ENCODE measurements around the gene SCAF8. TPM values are rescaled to one million over a fixed set of nuclear protein-coding genes. Genes with fewer than 3 reads are reported as not detected.

The SCAF8 gene
- total RNA-seq, 4 donors from 2014 or later = 29.5 to 52.8 (median 37.4) TPM

DNA sequence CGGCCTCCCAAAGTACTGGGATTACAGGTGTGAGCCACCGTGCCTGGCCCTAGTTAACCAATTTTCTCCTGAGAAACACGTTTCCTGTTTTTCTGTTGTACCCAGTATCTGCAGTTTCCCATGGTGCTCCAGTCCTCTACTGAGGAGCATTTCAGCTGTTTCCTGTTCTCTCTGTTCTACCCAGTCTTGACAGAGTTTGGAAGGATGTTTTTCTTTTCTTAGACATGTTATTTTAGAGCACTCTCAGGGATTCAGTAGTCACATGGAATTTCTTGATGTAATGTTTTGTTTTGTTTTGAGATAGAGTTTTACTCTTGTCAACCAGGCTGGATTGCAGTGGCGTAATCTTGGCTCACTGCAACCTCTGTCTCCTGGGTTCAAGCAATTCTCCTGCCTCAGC lies 132.1 kb downstream of the SCAF8 start:
- TF ChIP-seq, protein P1, sequence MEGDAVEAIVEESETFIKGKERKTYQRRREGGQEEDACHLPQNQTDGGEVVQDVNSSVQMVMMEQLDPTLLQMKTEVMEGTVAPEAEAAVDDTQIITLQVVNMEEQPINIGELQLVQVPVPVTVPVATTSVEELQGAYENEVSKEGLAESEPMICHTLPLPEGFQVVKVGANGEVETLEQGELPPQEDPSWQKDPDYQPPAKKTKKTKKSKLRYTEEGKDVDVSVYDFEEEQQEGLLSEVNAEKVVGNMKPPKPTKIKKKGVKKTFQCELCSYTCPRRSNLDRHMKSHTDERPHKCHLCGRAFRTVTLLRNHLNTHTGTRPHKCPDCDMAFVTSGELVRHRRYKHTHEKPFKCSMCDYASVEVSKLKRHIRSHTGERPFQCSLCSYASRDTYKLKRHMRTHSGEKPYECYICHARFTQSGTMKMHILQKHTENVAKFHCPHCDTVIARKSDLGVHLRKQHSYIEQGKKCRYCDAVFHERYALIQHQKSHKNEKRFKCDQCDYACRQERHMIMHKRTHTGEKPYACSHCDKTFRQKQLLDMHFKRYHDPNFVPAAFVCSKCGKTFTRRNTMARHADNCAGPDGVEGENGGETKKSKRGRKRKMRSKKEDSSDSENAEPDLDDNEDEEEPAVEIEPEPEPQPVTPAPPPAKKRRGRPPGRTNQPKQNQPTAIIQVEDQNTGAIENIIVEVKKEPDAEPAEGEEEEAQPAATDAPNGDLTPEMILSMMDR (IDR thresholded peaks at IDR 0.05) = no peak
- DNase-seq (ENCODE audit: low spot score) (no peak), ATAC-seq (ENCODE audit: low FRiP score) (no peak)

DNA sequence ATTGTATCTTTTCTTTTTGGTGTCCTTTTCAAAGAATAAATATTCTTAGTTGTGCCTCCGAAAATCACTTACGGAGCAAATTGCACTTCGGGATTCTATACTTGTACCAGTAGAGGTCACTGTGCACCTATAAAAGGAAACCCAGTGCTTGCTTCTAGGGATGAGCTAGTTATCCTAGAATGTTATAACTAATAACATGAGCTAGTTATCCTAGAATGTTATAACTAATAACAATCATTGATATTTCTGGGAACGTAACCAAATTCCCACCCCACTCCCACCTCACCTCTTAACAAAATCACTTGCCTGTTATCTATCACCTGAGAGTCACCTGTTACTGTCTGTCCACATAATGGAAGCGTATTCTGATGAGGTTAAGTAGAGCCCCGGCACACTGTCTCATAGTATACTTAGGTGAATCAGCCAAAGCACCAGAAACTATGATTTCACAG lies 135.0 kb downstream of the SCAF8 start:
- DNase-seq (ENCODE audit: low spot score) (no peak), ATAC-seq (ENCODE audit: low FRiP score) (no peak)
- TF ChIP-seq, protein P1 (IDR thresholded peaks at IDR 0.05) = no peak

DNA sequence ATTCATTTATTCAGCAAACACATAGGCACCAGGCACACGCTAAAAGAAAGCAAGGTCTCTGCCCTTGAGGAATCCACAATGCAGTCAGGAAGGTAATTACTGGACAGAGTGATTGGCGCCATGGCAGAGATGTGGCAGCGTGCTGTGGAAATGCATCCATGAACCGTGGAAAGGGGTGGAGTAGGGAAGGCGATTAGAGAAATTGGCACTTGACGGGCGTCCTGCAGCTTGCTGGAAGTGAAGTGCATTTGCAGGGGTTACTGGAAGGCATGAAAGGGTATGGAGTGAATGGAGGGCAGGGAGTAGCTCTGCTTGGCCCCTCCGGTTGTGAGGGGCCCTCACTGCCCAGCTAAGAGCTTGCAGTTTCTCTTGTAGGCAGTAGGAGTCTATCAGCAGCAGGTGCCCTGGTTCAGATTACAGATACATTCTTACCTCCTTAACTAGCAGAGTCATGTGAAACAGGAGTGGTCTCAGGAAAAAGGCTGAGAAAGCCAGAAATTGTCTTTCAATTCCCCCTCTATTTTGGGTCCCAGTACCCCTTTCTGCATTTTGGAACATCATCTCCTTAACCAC lies 139.4 kb downstream of the SCAF8 start:
- TF ChIP-seq, protein P1 (IDR thresholded peaks at IDR 0.05) = no peak
- DNase-seq (ENCODE audit: low spot score) (no peak), ATAC-seq (ENCODE audit: low FRiP score) (no peak)

DNA sequence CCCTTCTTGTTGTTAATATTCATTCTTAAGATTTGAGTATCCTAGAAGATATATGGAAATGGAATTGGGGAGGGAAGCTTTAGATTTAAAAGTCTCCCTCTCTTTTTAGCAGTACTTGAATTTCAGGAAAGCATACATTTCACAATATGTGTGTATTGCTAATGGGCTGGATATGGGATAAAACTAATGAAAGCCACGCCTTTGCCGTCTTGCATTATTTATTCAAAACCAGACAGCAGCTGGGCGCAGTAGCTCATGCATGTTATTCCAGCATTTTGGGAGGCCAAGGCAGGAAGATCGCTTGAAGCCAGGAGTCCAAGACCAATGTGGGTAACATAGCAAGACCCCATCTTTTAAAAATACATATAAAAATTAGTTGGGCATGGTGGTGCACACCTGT lies 140.3 kb downstream of the SCAF8 start:
- ATAC-seq (ENCODE audit: low FRiP score) = no peak

DNA sequence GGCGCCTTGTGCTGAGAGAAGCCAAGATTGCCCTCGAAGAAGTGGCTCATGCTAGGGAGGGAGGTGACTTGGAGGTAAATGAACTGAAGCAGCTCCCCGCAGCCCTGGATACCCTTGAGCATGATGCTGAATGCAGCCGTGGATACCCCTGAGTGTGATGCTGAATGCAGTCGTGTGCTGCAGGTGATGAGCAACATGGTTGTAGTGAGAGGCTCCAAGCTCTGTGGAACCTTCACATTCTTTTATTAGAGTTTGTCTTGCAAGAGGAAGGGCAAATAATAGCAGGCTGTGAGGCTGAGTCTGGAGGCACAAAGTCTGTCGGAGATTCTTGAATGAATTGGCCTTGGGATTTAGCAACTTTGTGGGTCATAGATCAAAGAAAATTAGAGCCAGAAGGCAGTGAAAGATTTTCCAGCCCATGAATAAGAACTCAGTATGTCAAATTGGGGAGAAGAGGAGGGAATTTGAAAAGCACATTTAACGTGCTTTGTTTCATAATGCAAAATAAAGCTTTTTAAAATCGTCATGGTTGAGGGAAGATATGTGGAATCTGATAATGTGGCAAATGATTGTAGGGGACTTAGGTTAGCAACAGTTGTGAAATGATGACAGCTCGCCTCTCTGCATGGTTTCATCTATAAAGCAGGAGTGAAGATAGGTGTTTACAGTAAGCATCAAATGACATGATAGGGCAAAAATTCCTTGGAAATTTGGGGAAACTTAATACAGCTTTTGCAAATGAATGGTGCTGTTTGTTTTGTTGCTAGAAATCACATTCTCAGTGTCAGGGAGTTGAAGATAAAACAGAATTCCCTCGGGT lies 141.8 kb downstream of the SCAF8 start:
- DNase-seq (ENCODE audit: low spot score) = no peak
- TF ChIP-seq, protein P1 (IDR thresholded peaks at IDR 0.05) = no peak
- ATAC-seq (ENCODE audit: low FRiP score) = no peak

More for the DNA sequence above, 140.3 kb downstream of the SCAF8 start:
- no peak for DNase-seq (ENCODE audit: low spot score)
- TF ChIP-seq, protein P1 (IDR thresholded peaks at IDR 0.05) = no peak

DNA sequence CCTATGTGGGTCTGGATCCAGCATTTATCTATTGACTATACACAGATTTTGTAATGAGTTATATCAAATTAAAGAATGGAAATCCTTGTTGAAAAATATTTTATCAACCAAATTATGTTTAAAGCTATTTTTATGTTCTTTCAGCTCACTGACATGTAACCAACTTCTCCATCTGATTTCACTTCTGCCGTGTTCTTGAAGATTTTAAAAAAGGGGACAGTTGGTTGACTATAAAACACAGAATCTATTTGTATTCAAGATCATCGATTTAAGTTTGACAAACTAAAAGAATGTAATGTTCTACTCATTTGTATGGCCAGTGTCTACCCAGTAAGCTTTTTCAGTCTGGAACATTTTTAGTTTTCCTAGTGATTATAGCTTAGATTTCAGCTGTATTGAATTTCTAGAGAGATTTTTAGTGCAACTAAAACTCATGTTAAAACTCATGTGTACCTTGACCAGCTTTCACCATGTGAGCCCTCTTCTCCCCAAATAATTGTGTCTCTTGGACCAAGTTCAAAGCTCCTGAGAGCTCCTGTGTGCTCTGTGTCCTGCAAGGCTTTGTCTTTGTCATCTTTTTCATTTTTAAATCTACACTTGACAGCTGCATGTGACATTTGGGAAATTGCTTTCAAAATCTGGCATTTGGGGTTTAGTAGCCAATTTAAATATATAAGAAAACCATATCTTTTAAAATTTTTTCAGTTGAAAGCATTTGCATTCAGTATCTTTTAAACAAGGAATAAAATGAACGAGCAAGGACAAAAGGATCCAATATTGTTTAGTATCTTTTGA lies 143.5 kb downstream of the SCAF8 start:
- TF ChIP-seq, protein P1 (IDR thresholded peaks at IDR 0.05) = no peak
- ATAC-seq (ENCODE audit: low FRiP score) (no peak), DNase-seq (ENCODE audit: low spot score) (no peak)
